RWPE1 (cell line): Measurements from ENCODE around the gene BLOC1S1.
A peak's percentile ranks its signal among the peaks of the same experiment; 100 is the strongest.
"Not testable (repeated sequence)": the region's sequence is repeated elsewhere in the genome, so short reads cannot be mapped to it uniquely, and the experiment has no call there.

Source experiments
- CTCF ChIA-PET: fragments of 350-600 bp; sonication (Branson Sonifier 250); formaldehyde crosslinking; extraction: SDS; loops from one replicate; lab custom pipeline; 2021; lab: Yijun Ruan, JAX
- POLR2A ChIA-PET: fragments of 400-600 bp; formaldehyde crosslinking; extraction: SDS; loops from one replicate; lab custom pipeline; 2020; ENCODE audit warnings: antibody characterized with exemption; ENCODE audit not compliant: low non-redundant PET; lab: Yijun Ruan, JAX
- DNase-seq: peaks from one replicate; pipeline ENCODE4 v3.0.0; 2012; ENCODE audit warnings: low spot score
- H3K27ac ChIP-seq: fragments of 450-650 bp; 2 replicates; pipeline ENCODE4 v1.5.1; 2017
- CTCF ChIP-seq: fragments of 450-650 bp; conservative IDR thresholded peaks from 2 replicates; pipeline ENCODE4 v1.5.1; 2017; ENCODE audit warnings: low read depth, mild to moderate bottlenecking

BLOC1S1 gene

GRCh38 chr12:55745361-55746173 is 29.7 kb downstream of the BLOC1S1 start:
- POLR2A ChIA-PET, result no interaction called here
- peak overlapping the region; percentile 38 for H3K27ac ChIP-seq
- no peak for DNase-seq
- CTCF ChIA-PET, result no interaction called here
- no peak for TF ChIP-seq CTCF

- no peak for DNase-seq
- POLR2A ChIA-PET, result no interaction called here
- peak overlapping the region; percentile 38 for H3K27ac ChIP-seq
- CTCF ChIA-PET, result interaction anchor here (0.6 to 0.8 kb wide), 3 partner anchors 11 to 892 kb away, joined by 4 to 7 read pairs (median 4); no protein-coding TSS in a partner anchor
- no peak for TF ChIP-seq CTCF
Observed at GRCh38 chr12:55746174-55746912, 30.5 kb downstream of the BLOC1S1 start.

- no peak for TF ChIP-seq CTCF
- no peak for DNase-seq
- ChIA-PET CTCF (interaction anchor here (0.6 to 0.8 kb wide), 3 partner anchors 10 to 891 kb away, joined by 4 to 7 read pairs (median 4); no protein-coding TSS in a partner anchor), POLR2A (no interaction called here)
- no peak overlapping the region for H3K27ac ChIP-seq
Observed at GRCh38 chr12:55746913-55747231, 31.0 kb downstream of the BLOC1S1 start.

- ChIA-PET CTCF (interaction anchor here (1.0 kb wide), 1 partner anchor 9 kb away, joined by 3 read pairs; no protein-coding TSS in a partner anchor), POLR2A (no interaction called here)
- TF ChIP-seq CTCF, result no peak
- 0 out of 2 replicates have a peak overlapping the region, but pooled peaks have one; percentile 18 for H3K27ac ChIP-seq
- no peak for DNase-seq
Observed at GRCh38 chr12:55748230-55748993, 32.6 kb downstream of the BLOC1S1 start.

- CTCF ChIA-PET, result no interaction called here
- no peak for TF ChIP-seq CTCF
- POLR2A ChIA-PET, result no interaction called here
- DNase-seq, result no peak
- H3K27ac ChIP-seq, result no peak overlapping the region
Observed at GRCh38 chr12:55755246-55755645, 39.4 kb downstream of the BLOC1S1 start.

GRCh38 chr12:55757701-55758100 is 41.9 kb downstream of the BLOC1S1 start:
- no peak for TF ChIP-seq CTCF
- ChIA-PET POLR2A (no interaction called here), CTCF (interaction anchor here (0.7 to 1.3 kb wide), 2 partner anchors 11 to 690 kb away, joined by 3 to 7 read pairs; no protein-coding TSS in a partner anchor)

GRCh38 chr12:55758575-55758974 is 42.7 kb downstream of the BLOC1S1 start:
- POLR2A ChIA-PET, DNase-seq, H3K27ac ChIP-seq: not testable (repeated sequence)
- CTCF ChIA-PET, result interaction anchor here (0.6 kb wide), 1 partner anchor 32 kb away, joined by 5 read pairs; no protein-coding TSS in a partner anchor

More at GRCh38 chr12:55757701-55758100, 41.9 kb downstream of the BLOC1S1 start:
- H3K27ac ChIP-seq, result no peak overlapping the region
- DNase-seq, result no peak
